IMR-90 (cell line): ENCODE measurements around the gene NLRC3. TPM values are rescaled to one million over a fixed set of nuclear protein-coding genes. Genes with fewer than 3 reads are reported as not detected.

Experiments used
- ATAC-seq: fragments of 200-7000 bp; cut with Tn5 transposase; 2 replicates; pipeline ENCODE4 v1.9.1; 2020; ENCODE audit warnings: low read depth, mild to moderate bottlenecking, moderate library complexity
- BruUV-seq: library from RNA; stranded (reverse); fragments of 400-500 nt; replicated peaks from 2 replicates; lab custom pipeline; 2021; lab: Mats Ljungman, UMichigan
- CTCF ChIA-PET: fragments of 300-600 bp; formaldehyde crosslinking; extraction: SDS; loops from one replicate; lab custom pipeline; 2021; ENCODE audit warnings: antibody characterized with exemption; lab: Yijun Ruan, JAX
- POLR2A ChIA-PET: fragments of 300-600 bp; sonication (Branson Sonifier 250); formaldehyde crosslinking; loops from one replicate; lab custom pipeline; 2022; ENCODE audit warnings: antibody characterized with exemption; ENCODE audit not compliant: unreplicated experiment; lab: Charles Lee
- DNase-seq: peaks from one replicate; pipeline ENCODE4 v3.0.0; 2013
- H2AFZ ChIP-seq: replicated peaks from 2 replicates; pipeline ENCODE3; 2013; ENCODE audit warnings: low read length, mild to moderate bottlenecking; ENCODE audit not compliant: poor library complexity
- H2AK5ac ChIP-seq: 2 replicates; pipeline ENCODE4 v1.6.1; 2013; ENCODE audit warnings: low read depth, low read length, inconsistent platforms
- H2AK9ac ChIP-seq: replicated peaks from 2 replicates; pipeline ENCODE3; 2013; ENCODE audit warnings: mild to moderate bottlenecking, low read depth, low read length, moderate library complexity; ENCODE audit not compliant: poor library complexity
- H2BK120ac ChIP-seq: 2 replicates; pipeline ENCODE4 v1.6.1; 2013; ENCODE audit warnings: low read depth, low read length, inconsistent platforms
- H2BK15ac ChIP-seq: 3 replicates; pipeline ENCODE4 v1.6.1; 2013; ENCODE audit warnings: low read depth, low read length, inconsistent platforms
- H2BK20ac ChIP-seq: 2 replicates; pipeline ENCODE4 v1.6.1; 2013; ENCODE audit warnings: low read depth, mild to moderate bottlenecking, inconsistent platforms, low read length, moderate library complexity
- H2BK5ac ChIP-seq: 2 replicates; pipeline ENCODE4 v1.6.1; 2013; ENCODE audit warnings: mild to moderate bottlenecking, low read depth, low read length, inconsistent platforms; ENCODE audit not compliant: poor library complexity, severe bottlenecking
- H3K14ac ChIP-seq: replicated peaks from 2 replicates; pipeline ENCODE4 v1.6.1; 2013; ENCODE audit warnings: low read depth, low read length, inconsistent platforms
- H3K18ac ChIP-seq: 2 replicates; pipeline ENCODE4 v1.6.1; 2013; ENCODE audit warnings: low read depth, low read length, control low read depth
- H3K23ac ChIP-seq: 2 replicates; pipeline ENCODE4 v1.6.1; 2013; ENCODE audit warnings: low read depth, low read length, inconsistent platforms
- H3K27ac ChIP-seq: 2 replicates; pipeline ENCODE4 v1.5.1; 2013; ENCODE audit warnings: mild to moderate bottlenecking, control low read depth, low read length; ENCODE audit not compliant: insufficient read depth
- H3K27me3 ChIP-seq: 2 replicates; pipeline ENCODE4 v1.6.1; 2013; ENCODE audit warnings: low read length; ENCODE audit not compliant: control insufficient read depth, insufficient read depth
- H3K36me3 ChIP-seq: 2 replicates; pipeline ENCODE4 v1.6.1; 2013; ENCODE audit warnings: low read length, mixed read lengths; ENCODE audit not compliant: control insufficient read depth, insufficient read depth
- H3K4ac ChIP-seq: 2 replicates; pipeline ENCODE4 v1.6.1; 2013; ENCODE audit warnings: low read depth, low read length, inconsistent platforms
- H3K4me1 ChIP-seq: 2 replicates; pipeline ENCODE4 v1.6.1; 2013; ENCODE audit warnings: low read length, mixed read lengths; ENCODE audit not compliant: control insufficient read depth, insufficient read depth
- H3K4me2 ChIP-seq: 2 replicates; pipeline ENCODE4 v1.6.1; 2013; ENCODE audit warnings: low read depth, mild to moderate bottlenecking, control low read depth, low read length, moderate library complexity
- H3K4me3 ChIP-seq: 2 replicates; pipeline ENCODE4 v1.5.1; 2013; ENCODE audit warnings: low read depth, mild to moderate bottlenecking, control low read depth, low read length, moderate library complexity; ENCODE audit not compliant: insufficient read depth
- H3K56ac ChIP-seq: 2 replicates; pipeline ENCODE4 v1.6.1; 2013; ENCODE audit warnings: low read length, inconsistent platforms; ENCODE audit not compliant: insufficient read depth; ENCODE audit errors: extremely low read depth
- H3K79me1 ChIP-seq, 2 experiments: 2 replicates each; pipeline ENCODE4 v1.6.1; 2013; ENCODE audit warnings: low read length in 2 of 2, inconsistent platforms in 1 of 2, low read depth in 1 of 2
- H3K9ac ChIP-seq: 2 replicates; pipeline ENCODE4 v1.6.1; 2013; ENCODE audit warnings: low read depth, low read length, control low read depth
- H3K9me1 ChIP-seq: 2 replicates; pipeline ENCODE4 v1.6.1; 2013; ENCODE audit warnings: low read length, inconsistent platforms; ENCODE audit not compliant: insufficient read depth
- H3K9me3 ChIP-seq: 2 replicates; pipeline ENCODE4 v1.6.1; 2013; ENCODE audit warnings: low read length; ENCODE audit not compliant: control insufficient read depth, insufficient read depth
- H4K20me1 ChIP-seq: 2 replicates; pipeline ENCODE4 v1.6.1; 2013; ENCODE audit warnings: low read length, inconsistent platforms; ENCODE audit not compliant: insufficient read depth
- H4K5ac ChIP-seq: 2 replicates; pipeline ENCODE4 v1.6.1; 2013; ENCODE audit warnings: mild to moderate bottlenecking, low read depth, low read length, control low read depth
- H4K8ac ChIP-seq, 2 experiments: 2 replicates each; pipeline ENCODE4 v1.6.1; 2013; ENCODE audit warnings: low read depth in 2 of 2, low read length in 2 of 2, control low read depth in 1 of 2, inconsistent platforms in 1 of 2
- H4K91ac ChIP-seq: 2 replicates; pipeline ENCODE4 v1.6.1; 2013; ENCODE audit warnings: low read depth, low read length, inconsistent platforms; ENCODE audit not compliant: insufficient read depth
- BHLHE40 ChIP-seq: fragments of 150-350 bp; IDR thresholded peaks from 2 replicates; pipeline ENCODE4 v1.6.1; 2016; ENCODE audit warnings: mild to moderate bottlenecking, low read depth, low read length
- CEBPB ChIP-seq: IDR thresholded peaks from 2 replicates; pipeline ENCODE4 v1.6.1; 2012; ENCODE audit warnings: low read depth, low read length, improper control_type of control experiment
- ELK1 ChIP-seq: fragments of 150-350 bp; IDR thresholded peaks from 2 replicates; pipeline ENCODE4 v1.6.1; 2016; ENCODE audit warnings: low read depth, mild to moderate bottlenecking, low read length, moderate library complexity, borderline replicate concordance
- MXI1 ChIP-seq: IDR thresholded peaks from 2 replicates; pipeline ENCODE4 v1.6.1; 2012; ENCODE audit warnings: low read depth, mild to moderate bottlenecking, low read length, moderate library complexity, borderline replicate concordance
- NFE2L2 ChIP-seq: fragments of 150-350 bp; IDR thresholded peaks from 2 replicates; pipeline ENCODE4 v1.6.1; 2016; ENCODE audit warnings: low read depth, mild to moderate bottlenecking, low read length
- POLR2A ChIP-seq: IDR thresholded peaks from 2 replicates; pipeline ENCODE4 v1.6.1; 2012; ENCODE audit warnings: mild to moderate bottlenecking, low read depth, low read length
- RCOR1 ChIP-seq: IDR thresholded peaks from 2 replicates; pipeline ENCODE4 v1.6.1; 2012; ENCODE audit warnings: mild to moderate bottlenecking, low read length, improper control_type of control experiment; ENCODE audit not compliant: insufficient replicate concordance
- SMC3 ChIP-seq: fragments of 150-350 bp; IDR thresholded peaks from 2 replicates; pipeline ENCODE4 v1.6.1; 2016; ENCODE audit warnings: low read depth, mild to moderate bottlenecking, antibody characterized with exemption, low read length, moderate library complexity
- WGBS, 2 experiments: methylation state at CpG; one replicate each; pipeline versions ENCODE4 v1.1.5 to v1.1.7; 2013; ENCODE audit warnings: missing lambda C conversion rate in 2 of 2; ENCODE audit not compliant: insufficient read length in 1 of 2; ENCODE audit errors: extremely low coverage in 2 of 2; 5-methylcytosine and 5-hydroxymethylcytosine counted together
- dilution Hi-C: fragments of 300-500 bp; cut with HindIII; formaldehyde crosslinking; loops from one replicate; pipeline ENCODE4 v1.14.3; 2018; ENCODE audit warnings: low sequenced_read_pairs; ENCODE audit not compliant: unreplicated experiment
- in situ Hi-C: fragments of 300-500 bp; cut with MboI; formaldehyde crosslinking; loops from 3 replicates; pipeline ENCODE4 v1.14.3; 2019; ENCODE audit warnings: low sequenced_read_pairs, inconsistent platforms, mixed read lengths
- intact Hi-C: fragments of 100-400 bp; cut with micrococcal nuclease; formaldehyde crosslinking; loops from 2 replicates; pipeline ENCODE4 v1.10.0; 2022
- polyA plus RNA-seq, 3 experiments: library from polyadenylated mRNA; depleted of rRNA; stranded (reverse); fragments of >200 nt; gene quantifications; 2 replicates each; pipeline ENCODE4 v1.2.3, GENCODE V29; 2012; ENCODE audit warnings: low replicate concordance in 1 of 3
- total RNA-seq: library from RNA; depleted of rRNA; stranded (reverse); fragments of >200 nt; gene quantifications from 2 replicates; pipeline ENCODE4 v1.2.3, GENCODE V29; 2012
- TF ChIP-seq, protein P1 (sequence below): fragments of 150-350 bp; IDR thresholded peaks from 2 replicates; pipeline ENCODE4 v1.6.1; 2017; ENCODE audit warnings: mild to moderate bottlenecking, antibody characterized with exemption, low read length, low read depth

Gene NLRC3
- total and polyA plus RNA-seq, 2 of the 4 experiments (the other 2 are of a cell fraction), result not detected

GRCh38 chr16:3490911-3491629 is 86.1 kb downstream of the NLRC3 start:
- ChIA-PET CTCF (no interaction called here), POLR2A (no interaction called here)
- H2BK120ac ChIP-seq, result no peak overlapping the region
- H3K9me3 ChIP-seq, result no peaks in the 10 kb centered on the region
- H4K91ac ChIP-seq, result no peak overlapping the region
- H2BK20ac ChIP-seq, result no peak overlapping the region
- no peak; the same call in none of the 2 replicates for ATAC-seq
- H4K8ac ChIP-seq, result no peak overlapping the region
- peaks cover 3% of the 10 kb centered on the region; the same call in 1 of the 2 replicates for H3K9me1 ChIP-seq
- DNase-seq, result no peak
- no peak overlapping the region for H2BK5ac ChIP-seq
- no peaks in the 10 kb centered on the region for H3K4me1 ChIP-seq
- no peak overlapping the region for H2AK9ac ChIP-seq
- no peak overlapping the region for H3K18ac ChIP-seq
- H3K4me3 ChIP-seq, result no peak overlapping the region
- peaks cover 12% of the 10 kb centered on the region; the same call in 1 of the 2 replicates for H3K36me3 ChIP-seq
- no peaks in the 10 kb centered on the region for H3K27me3 ChIP-seq
- no peak overlapping the region for H3K4me2 ChIP-seq
- in situ Hi-C loops (no loop called here), dilution Hi-C loops (no loop called here), intact Hi-C loops (no loop called here)
- no peak for TF ChIP-seq RCOR1
- no peak for TF ChIP-seq ELK1
- no peak for TF ChIP-seq BHLHE40
- no peak for TF ChIP-seq SMC3
- TF ChIP-seq NFE2L2, result no peak
- TF ChIP-seq POLR2A, result no peak
- TF ChIP-seq CEBPB, result no peak
- no peak for TF ChIP-seq MXI1
- TF ChIP-seq, protein P1, sequence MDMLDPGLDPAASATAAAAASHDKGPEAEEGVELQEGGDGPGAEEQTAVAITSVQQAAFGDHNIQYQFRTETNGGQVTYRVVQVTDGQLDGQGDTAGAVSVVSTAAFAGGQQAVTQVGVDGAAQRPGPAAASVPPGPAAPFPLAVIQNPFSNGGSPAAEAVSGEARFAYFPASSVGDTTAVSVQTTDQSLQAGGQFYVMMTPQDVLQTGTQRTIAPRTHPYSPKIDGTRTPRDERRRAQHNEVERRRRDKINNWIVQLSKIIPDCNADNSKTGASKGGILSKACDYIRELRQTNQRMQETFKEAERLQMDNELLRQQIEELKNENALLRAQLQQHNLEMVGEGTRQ, result no peak
- H3K27ac ChIP-seq, result no peak overlapping the region
- no peak overlapping the region for H2AFZ ChIP-seq
- no peak overlapping the region for H3K9ac ChIP-seq
- 0 out of 4 replicates have a peak, but pooled peaks cover 0 to 1% of the 10 kb centered on the region in 2 experiments for H3K79me1 ChIP-seq
- H3K4ac ChIP-seq, result no peak overlapping the region
- H3K23ac ChIP-seq, result no peak overlapping the region
- 52% methylated on average over 3 of the region's 17 CpGs; no CpG with 5 or more reads in 1 of the 2 experiments for WGBS, 2 experiments
- H4K5ac ChIP-seq, result no peak overlapping the region
- no peaks in the 10 kb centered on the region for H4K20me1 ChIP-seq
- H3K14ac ChIP-seq, result no peak overlapping the region
- no peak overlapping the region for H2BK15ac ChIP-seq
- no peak overlapping the region for H2AK5ac ChIP-seq
- BruUV-seq, result no TSS peak
- no peak overlapping the region for H3K56ac ChIP-seq
